GM23338 (cell line): ENCODE results near the gene CENPX. TPM values are rescaled to one million over a fixed set of nuclear protein-coding genes. Genes with fewer than 3 reads are reported as not detected.

Experiments used
- ATAC-seq: fragments of 200-7000 bp; cut with Tn5 transposase; 3 replicates; pipeline ENCODE4 v1.9.1; 2020
- DNase-seq: peaks from one replicate; pipeline ENCODE4 v3.0.0-alpha.2; 2015; ENCODE audit warnings: low spot score
- H2AFZ ChIP-seq: fragments of 200-600 bp; sonication (generic); 2 replicates; pipeline ENCODE4 v1.8.0; 2016; ENCODE audit warnings: antibody characterized with exemption, mild to moderate bottlenecking, moderate library complexity
- H3F3A ChIP-seq: fragments of 200-600 bp; sonication (generic); replicated peaks from 2 replicates; pipeline ENCODE4 v1.8.0; 2017; ENCODE audit warnings: antibody characterized with exemption, mixed run types, low read depth
- H3K27ac ChIP-seq: fragments of 200-600 bp; sonication (generic); 2 replicates; pipeline ENCODE4 v1.6.1; 2016; ENCODE audit warnings: low read depth
- H3K27me3 ChIP-seq: fragments of 200-600 bp; sonication (generic); 2 replicates; pipeline ENCODE4 v1.8.0; 2016; ENCODE audit warnings: mild to moderate bottlenecking, mixed run types, moderate library complexity; ENCODE audit not compliant: insufficient read depth
- H3K36me3 ChIP-seq: fragments of 200-600 bp; sonication (generic); 2 replicates; pipeline ENCODE4 v1.8.0; 2016; ENCODE audit warnings: mild to moderate bottlenecking; ENCODE audit not compliant: insufficient read depth
- H3K4me1 ChIP-seq: fragments of 200-600 bp; sonication (generic); 2 replicates; pipeline ENCODE4 v1.8.0; 2016; ENCODE audit warnings: mild to moderate bottlenecking, moderate library complexity; ENCODE audit not compliant: insufficient read depth
- H3K4me2 ChIP-seq: fragments of 200-600 bp; sonication (generic); 2 replicates; pipeline ENCODE4 v1.7.1; 2017; ENCODE audit warnings: mixed run types
- H3K4me3 ChIP-seq: fragments of 200-600 bp; sonication (generic); 2 replicates; pipeline ENCODE4 v1.6.1; 2016; ENCODE audit warnings: mixed run types
- H3K79me2 ChIP-seq: fragments of 200-600 bp; sonication (generic); replicated peaks from 2 replicates; pipeline ENCODE4 v1.8.0; 2017; ENCODE audit warnings: mild to moderate bottlenecking; ENCODE audit not compliant: insufficient read depth
- H3K9me2 ChIP-seq: fragments of 200-600 bp; sonication (generic); 2 replicates; pipeline ENCODE4 v1.8.0; 2017; ENCODE audit not compliant: insufficient read depth
- H4K20me1 ChIP-seq: fragments of 200-600 bp; sonication (generic); replicated peaks from 2 replicates; pipeline ENCODE4 v1.8.0; 2017; ENCODE audit warnings: mild to moderate bottlenecking; ENCODE audit not compliant: insufficient read depth
- H3K27ac Mint-ChIP-seq: 2 replicates; pipeline ENCODE4 v1.8.0; 2020; ENCODE audit warnings: inconsistent platforms, mild to moderate bottlenecking, moderate library complexity, mixed read lengths
- H3K27me3 Mint-ChIP-seq: 3 replicates; pipeline ENCODE4 v1.8.0; 2022; ENCODE audit warnings: low read depth, mild to moderate bottlenecking, moderate library complexity, mixed read lengths, inconsistent platforms; ENCODE audit not compliant: insufficient read depth, poor library complexity
- H3K36me3 Mint-ChIP-seq: 3 replicates; pipeline ENCODE4 v1.8.0; 2021; ENCODE audit warnings: low read depth, mild to moderate bottlenecking, inconsistent platforms, moderate library complexity, mixed read lengths
- H3K4me1 Mint-ChIP-seq: 3 replicates; pipeline ENCODE4 v1.8.0; 2020; ENCODE audit warnings: mild to moderate bottlenecking, inconsistent platforms, mixed read lengths
- H3K4me3 Mint-ChIP-seq: 3 replicates; pipeline ENCODE4 v1.8.0; 2021; ENCODE audit warnings: moderate library complexity, mild to moderate bottlenecking, inconsistent platforms, mixed read lengths
- H3K9me3 Mint-ChIP-seq: 3 replicates; pipeline ENCODE4 v1.8.0; 2020; ENCODE audit warnings: moderate library complexity, mild to moderate bottlenecking, inconsistent platforms, mixed read lengths
- ETS1 ChIP-seq: IDR thresholded peaks from 2 replicates; pipeline ENCODE4 v1.6.1; 2016; ENCODE audit warnings: antibody characterized with exemption
- EZH2 ChIP-seq: fragments of 200-600 bp; sonication (generic); IDR thresholded peaks from one replicate; pipeline ENCODE4 v1.8.0; 2017; ENCODE audit warnings: antibody characterized with exemption, mild to moderate bottlenecking, low read depth; ENCODE audit not compliant: unreplicated experiment
- EZH2phosphoT487 ChIP-seq: fragments of 200-600 bp; sonication (generic); IDR thresholded peaks from one replicate; pipeline ENCODE4 v1.8.1; 2018; ENCODE audit warnings: antibody characterized with exemption; ENCODE audit not compliant: unreplicated experiment
- JUNB ChIP-seq: IDR thresholded peaks from one replicate; pipeline ENCODE4 v1.6.1; 2016; ENCODE audit warnings: antibody characterized with exemption; ENCODE audit not compliant: unreplicated experiment
- NANOG ChIP-seq: IDR thresholded peaks from 2 replicates; pipeline ENCODE4 v1.6.1; 2016; ENCODE audit warnings: antibody characterized with exemption, borderline replicate concordance
- POLR2AphosphoS5 ChIP-seq: IDR thresholded peaks from 2 replicates; pipeline ENCODE4 v1.6.1; 2016; ENCODE audit warnings: antibody characterized with exemption, low read depth
- ZNF114 ChIP-seq: fragments of 250-450 bp; sonication (Bioruptor Pico); IDR thresholded peaks from 2 replicates; pipeline ENCODE4 v1.5.0; 2020; ENCODE audit warnings: mild to moderate bottlenecking, moderate library complexity
- ZNF331 ChIP-seq: fragments of 250-450 bp; sonication (Bioruptor Pico); IDR thresholded peaks from 2 replicates; pipeline ENCODE4 v1.5.0; 2020; ENCODE audit warnings: low read depth, mild to moderate bottlenecking, moderate library complexity
- ZNF462 ChIP-seq: fragments of 250-450 bp; sonication (Bioruptor Pico); IDR thresholded peaks from 2 replicates; pipeline ENCODE4 v1.5.0; 2020; ENCODE audit warnings: mild to moderate bottlenecking, moderate library complexity
- polyA plus RNA-seq: library from polyadenylated mRNA; unstranded; fragments of >200 nt; fragmentation: Nextera tagmentation; extraction: Ambion mirVana; gene quantifications from 2 replicates; pipeline ENCODE4 v1.2.1, GENCODE V29; 2016
- total RNA-seq: library from RNA; depleted of rRNA; stranded (reverse); fragments of >200 nt; shearing (Covaris generic); gene quantifications from 2 replicates; pipeline ENCODE4 v1.2.3, GENCODE V29; 2014

The CENPX gene
- total and polyA plus RNA-seq, 2 experiments from 2014 or later, result 114 to 157 TPM

GRCh38 chr17:82061047-82061925 is 38.6 kb upstream of the CENPX start (continued):
- TF ChIP-seq ZNF462 (CRISPR knock-in tag) (no peak), EZH2 (no peak), JUNB (no peak), EZH2phosphoT487 (no peak), POLR2AphosphoS5 (no peak), ZNF114 (CRISPR knock-in tag) (no peak)

GRCh38 chr17:82060614-82061013 is 37.9 kb upstream of the CENPX start:
- Mint-ChIP-seq H3K27ac (no peak overlapping the region), H3K4me3 (no peak overlapping the region), H3K27me3 (peaks cover 8% of the 10 kb centered on the region), H3K36me3 (peaks cover 16% of the 10 kb centered on the region), H3K9me3 (no peaks in the 10 kb centered on the region), H3K4me1 (no peaks in the 10 kb centered on the region)
- Histone ChIP-seq H3F3A (peaks cover 3% of the 10 kb centered on the region; the same call in 1 of the 2 replicates), H3K27me3 (no peaks in the 10 kb centered on the region), H3K4me1 (no peaks in the 10 kb centered on the region), H3K4me2 (no peak overlapping the region), H4K20me1 (no peaks in the 10 kb centered on the region), H3K36me3 (peaks cover 4% of the 10 kb centered on the region; the same call in 1 of the 2 replicates), H3K4me3 (no peak overlapping the region), H3K79me2 (no peaks in the 10 kb centered on the region), H3K27ac (no peak overlapping the region), H3K9me2 (no peaks in the 10 kb centered on the region), H2AFZ (no peak overlapping the region)
- no peak for DNase-seq
- no peak for ATAC-seq
- no peak for TF ChIP-seq ZNF331 (CRISPR knock-in tag)
- no peak for TF ChIP-seq JUNB
- TF ChIP-seq POLR2AphosphoS5, result no peak
- TF ChIP-seq ETS1, result no peak
- no peak for TF ChIP-seq ZNF114 (CRISPR knock-in tag)
- no peak for TF ChIP-seq EZH2
- TF ChIP-seq NANOG, result no peak
